Esophagus muscularis mucosa (tissue), 4 donors: ENCODE data around the gene MS4A18. TPM values are rescaled to one million over a fixed set of nuclear protein-coding genes. Genes with fewer than 3 reads are reported as not detected.

Experiments
- DNase-seq: peaks from one replicate; pipeline ENCODE4 v3.0.0-alpha.2; 2017; ENCODE audit errors: extremely low spot score
- H3K27ac ChIP-seq, 4 donors: fragments of 200-600 bp; sonication (generic); replicated peaks in 1 of 4; 1 replicate in 3 of 4; 2 replicates in 1 of 4; pipeline ENCODE4 v1.5.1; 2016 to 2019; ENCODE audit warnings: mild to moderate bottlenecking in 1 of 4
- H3K27me3 ChIP-seq, 4 donors: fragments of 200-600 bp; sonication (generic); one replicate each; pipeline versions ENCODE4 v1.5.1 to v1.6.0; 2016 to 2019
- H3K36me3 ChIP-seq, 4 donors: fragments of 200-600 bp; sonication (generic); one replicate each; pipeline ENCODE4 v1.5.1; 2016 to 2019
- H3K4me1 ChIP-seq, 4 donors: fragments of 200-600 bp; sonication (generic); one replicate each; pipeline ENCODE4 v1.5.1; 2016 to 2019
- H3K4me3 ChIP-seq, 4 donors: fragments of 200-600 bp; sonication (generic); 1 replicate in 2 of 4; 2 replicates in 2 of 4; pipeline ENCODE4 v1.5.1; 2016 to 2019; ENCODE audit warnings: mild to moderate bottlenecking in 4 of 4, moderate library complexity in 1 of 4
- H3K9me3 ChIP-seq, 4 donors: fragments of 200-600 bp; sonication (generic); 1 replicate in 3 of 4; 2 replicates in 1 of 4; pipeline ENCODE4 v1.5.1; 2016 to 2019
- CTCF ChIP-seq, 3 experiments: fragments of 200-600 bp in 2 of 3; fragments of 450-650 bp in 1 of 3; sonication (generic) in 2 of 3; IDR thresholded peaks; one replicate each; pipeline ENCODE4 v1.5.1; 2017 to 2019; ENCODE audit warnings: antibody characterized with exemption in 3 of 3, mild to moderate bottlenecking in 2 of 3, moderate library complexity in 1 of 3
- EP300 ChIP-seq: sonication (generic); formaldehyde crosslinking; IDR thresholded peaks from one replicate; pipeline ENCODE4 v1.6.1; 2017; ENCODE audit warnings: antibody characterized with exemption
- POLR2A ChIP-seq: fragments of 450-650 bp; IDR thresholded peaks from one replicate; pipeline ENCODE4 v1.6.1; 2017; ENCODE audit warnings: antibody characterized with exemption, moderate library complexity, mild to moderate bottlenecking, low read depth
- POLR2AphosphoS5 ChIP-seq, 2 donors: sonication (generic); formaldehyde crosslinking; IDR thresholded peaks; one replicate each; pipeline ENCODE4 v1.6.1; 2017; ENCODE audit warnings: antibody characterized with exemption in 2 of 2
- WGBS: methylation state at CpG from one replicate; pipeline ENCODE4 v1.1.5; 2018; 5-methylcytosine and 5-hydroxymethylcytosine counted together
- intact Hi-C: fragments of 100-400 bp; cut with DNase I; formaldehyde crosslinking; loops from one replicate; pipeline ENCODE4 v1.15.1; 2023
- total RNA-seq, 4 donors: library from RNA; depleted of rRNA; stranded (reverse); fragments of >200 nt; gene quantifications; one replicate each; pipeline versions ENCODE4 v1.1.0 to v1.2.1, GENCODE V29; 2016

Gene MS4A18
- total RNA-seq, 4 donors from 2014 or later: not detected

- Histone ChIP-seq H3K27ac (no peak within 1 kb of the TSS), H3K9me3 (no peaks in the 10 kb centered on the region), H3K4me3 (no peak within 1 kb of the TSS), H3K4me1 (no peaks in the 10 kb centered on the region), H3K27me3 (no peaks in the 10 kb centered on the region), H3K36me3 (no peaks in the 10 kb centered on the region)
- intact Hi-C loops: no loop called here
- no peak for TF ChIP-seq POLR2A
- no peak for TF ChIP-seq POLR2AphosphoS5 (IDR thresholded peaks at IDR 0.05)
- TF ChIP-seq CTCF (IDR thresholded peaks at IDR 0.05): no peak
- TF ChIP-seq EP300: no peak
- WGBS: 13% methylated on average over 2 of the region's 2 CpGs
- peak; percentile 55 for DNase-seq
Measured at GRCh38 chr11:60699284-60699691, 25.2 kb upstream of the MS4A18 start, which contains the start of gene MS4A8. TSS of gene MS4A8 (plus strand) at chr11:60699612. CDS start at chr11:60700861, 1,249 bp downstream.

DNA sequence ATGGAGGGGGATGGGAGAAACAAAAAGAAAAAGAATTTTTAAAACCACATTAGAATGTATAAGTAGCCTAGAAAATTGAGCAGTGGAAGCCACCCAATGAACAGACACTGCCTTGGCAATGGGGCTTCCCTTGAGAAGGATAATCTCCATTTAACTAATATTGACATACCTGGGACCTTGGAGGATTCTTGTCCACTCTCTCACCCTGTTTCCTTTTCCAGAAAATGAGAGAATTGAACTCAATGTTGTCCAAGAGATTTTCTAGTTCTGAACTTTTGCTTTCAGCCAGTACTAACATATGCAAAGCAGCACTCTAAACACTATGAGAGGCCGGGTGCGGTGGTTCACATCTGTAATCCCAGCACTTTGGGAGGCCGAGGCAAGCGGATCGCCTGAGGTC, 24.6 kb upstream of the MS4A18 start:
- no peak for DNase-seq
- Histone ChIP-seq H3K4me3 (no peak overlapping the region), H3K27me3 (no peaks in the 10 kb centered on the region), H3K9me3 (no peaks in the 10 kb centered on the region), H3K27ac (no peak overlapping the region), H3K4me1 (no peaks in the 10 kb centered on the region), H3K36me3 (no peaks in the 10 kb centered on the region)
- 90% methylated on average over 5 of the region's 5 CpGs for WGBS
- TF ChIP-seq EP300 (no peak), POLR2AphosphoS5 (IDR thresholded peaks at IDR 0.05) (no peak), POLR2A (no peak), CTCF (IDR thresholded peaks at IDR 0.05) (no peak)
- intact Hi-C loops: no loop called here

GRCh38 chr11:60700689-60701468, 23.6 kb upstream of the MS4A18 start:
- Histone ChIP-seq H3K27me3 (no peaks in the 10 kb centered on the region), H3K36me3 (no peaks in the 10 kb centered on the region), H3K4me3 (no peak overlapping the region), H3K27ac (no peak overlapping the region), H3K9me3 (no peaks in the 10 kb centered on the region), H3K4me1 (no peaks in the 10 kb centered on the region)
- intact Hi-C loops: no loop called here
- WGBS: 59% methylated on average over 14 of the region's 14 CpGs
- peak; percentile 72 for DNase-seq
- TF ChIP-seq POLR2AphosphoS5 (IDR thresholded peaks at IDR 0.05): no peak
- TF ChIP-seq POLR2A: no peak
- TF ChIP-seq EP300: no peak
- TF ChIP-seq CTCF (IDR thresholded peaks at IDR 0.05): no peak

DNA sequence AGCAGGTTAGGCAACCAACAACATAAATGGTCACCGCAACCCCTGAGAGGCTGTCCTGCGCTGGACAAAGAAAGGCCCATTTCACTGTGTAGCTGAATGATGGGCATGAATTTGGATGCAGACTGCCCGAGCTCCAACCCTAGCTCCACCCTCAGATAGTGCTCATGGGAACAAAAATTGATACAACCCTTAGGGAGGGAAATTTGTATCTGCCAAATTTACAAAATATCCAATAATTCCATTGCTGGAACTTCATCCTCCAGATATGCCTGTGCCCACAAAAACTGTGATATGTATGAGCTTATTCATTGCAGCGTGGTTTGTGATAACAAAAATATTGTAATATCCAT, 23.1 kb upstream of the MS4A18 start:
- H3K27ac ChIP-seq: no peak overlapping the region
- TF ChIP-seq EP300: no peak
- TF ChIP-seq POLR2AphosphoS5 (IDR thresholded peaks at IDR 0.05): no peak
- no peak for TF ChIP-seq POLR2A
- TF ChIP-seq CTCF (IDR thresholded peaks at IDR 0.05): no peak
- intact Hi-C loops: no loop called here
- no peaks in the 10 kb centered on the region for H3K4me1 ChIP-seq
- no peaks in the 10 kb centered on the region for H3K27me3 ChIP-seq
- no peaks in the 10 kb centered on the region for H3K9me3 ChIP-seq
- 74% methylated on average over 4 of the region's 4 CpGs for WGBS
- DNase-seq: no peak
- H3K4me3 ChIP-seq: no peak overlapping the region
- no peaks in the 10 kb centered on the region for H3K36me3 ChIP-seq

GRCh38 chr11:60703374-60703773, 21.1 kb upstream of the MS4A18 start:
- WGBS: 90% methylated on average over 12 of the region's 12 CpGs
- Histone ChIP-seq H3K36me3 (no peaks in the 10 kb centered on the region), H3K9me3 (no peaks in the 10 kb centered on the region), H3K4me1 (no peaks in the 10 kb centered on the region), H3K4me3 (no peak overlapping the region), H3K27ac (no peak overlapping the region), H3K27me3 (no peaks in the 10 kb centered on the region)
- TF ChIP-seq POLR2AphosphoS5 (IDR thresholded peaks at IDR 0.05) (no peak), POLR2A (no peak), CTCF (IDR thresholded peaks at IDR 0.05) (no peak), EP300 (no peak)
- intact Hi-C loops: no loop called here
- DNase-seq: peak; percentile 12
